Hypothalamus (tissue), 51 donors: ENCODE data around the gene TRPM4.
A peak's percentile ranks its signal among the peaks of the same experiment; 100 is the strongest.
"Not testable (repeated sequence)": the region's sequence is repeated elsewhere in the genome, so short reads cannot be mapped to it uniquely, and the experiment has no call there.

Experiments used
- DNase-seq, 51 donors: peaks; one replicate each; lab custom pipeline; 2025; lab: John Stamatoyannopoulos, UW

Gene TRPM4

DNA sequence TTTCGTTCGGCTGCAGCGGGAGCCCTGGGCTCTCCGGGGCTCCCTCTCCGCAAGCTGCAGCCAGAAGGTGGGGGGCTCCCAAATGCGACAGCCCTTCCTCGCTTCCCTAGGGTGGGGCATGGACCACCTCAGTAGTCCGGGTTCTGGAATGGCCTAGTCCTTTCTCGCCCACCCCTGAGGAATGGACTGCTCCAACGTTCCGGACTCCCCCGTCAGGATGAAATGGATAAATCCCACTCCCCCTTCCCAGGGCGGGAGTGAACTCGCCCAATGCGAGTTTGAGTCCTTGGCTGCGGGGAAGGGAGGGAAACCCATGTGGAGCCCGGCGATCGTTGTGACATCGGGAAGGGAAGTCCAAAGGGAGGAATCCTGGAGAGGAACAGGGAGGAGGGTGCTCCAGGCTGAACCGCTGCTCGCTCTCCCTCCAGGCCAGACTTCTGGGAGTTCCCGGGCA is 7.9 kb upstream of the TRPM4 start:
- DNase-seq = peak in 46 of 51 donors; percentile 30 to 85 (median 61)

DNA sequence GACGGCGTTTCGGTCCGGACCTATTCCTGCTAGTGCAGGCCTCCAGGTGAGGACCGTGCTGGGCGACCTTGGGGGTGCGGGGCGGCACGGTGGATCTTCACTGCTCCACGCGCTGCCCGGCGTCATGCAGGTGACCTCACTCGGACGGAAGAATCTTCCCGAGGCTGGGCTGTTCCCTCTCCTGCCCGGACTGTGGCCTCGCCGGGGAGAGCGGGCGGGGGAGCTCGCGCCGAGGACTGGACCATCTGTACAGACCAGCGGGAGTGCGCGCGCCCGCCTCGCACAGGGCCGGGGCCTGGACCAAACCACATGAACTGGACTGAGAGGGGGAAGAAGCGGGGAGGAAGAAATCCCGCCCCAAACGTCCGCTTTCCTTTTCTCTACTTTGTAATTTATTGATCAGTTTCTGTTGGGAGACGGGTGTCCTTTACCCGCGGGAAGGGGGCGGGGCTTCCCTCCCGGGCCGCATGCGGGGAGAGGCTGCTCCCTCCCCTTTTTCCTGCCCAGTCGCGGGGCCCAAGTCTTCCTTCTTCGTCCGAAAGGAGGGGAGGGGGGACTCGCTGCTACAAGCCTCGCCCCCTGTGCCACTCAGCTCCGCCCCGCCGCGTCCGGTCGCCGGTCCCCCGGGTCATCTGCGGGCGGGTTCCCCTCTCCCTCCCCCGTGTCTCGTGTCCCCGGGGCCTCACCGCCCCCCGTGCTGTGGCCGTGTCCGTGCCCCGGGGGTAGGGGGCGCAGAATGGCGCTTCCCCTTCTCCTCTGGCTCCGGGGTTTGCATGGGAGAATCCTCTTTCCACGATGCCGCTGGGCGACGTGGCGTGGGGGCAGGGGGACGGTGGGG is 7.3 kb upstream of the TRPM4 start:
- DNase-seq = peak; percentile 54 to 93 (median 82)

DNA sequence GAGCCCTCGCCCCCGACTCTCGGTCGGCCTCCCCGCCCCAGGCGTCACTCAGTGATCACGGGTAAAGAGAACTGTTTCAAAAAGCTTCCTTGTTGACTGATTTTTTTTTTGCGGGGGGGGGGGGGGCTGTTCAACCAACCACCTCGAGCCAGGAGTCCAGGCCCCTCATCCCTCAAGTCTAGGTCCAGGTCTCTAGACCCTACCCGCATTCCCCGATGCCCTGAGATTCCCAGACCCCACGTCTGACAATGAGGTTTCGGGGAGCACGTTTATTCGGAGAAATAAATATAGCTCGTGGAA is 6.7 kb upstream of the TRPM4 start:
- DNase-seq = no peak

DNA sequence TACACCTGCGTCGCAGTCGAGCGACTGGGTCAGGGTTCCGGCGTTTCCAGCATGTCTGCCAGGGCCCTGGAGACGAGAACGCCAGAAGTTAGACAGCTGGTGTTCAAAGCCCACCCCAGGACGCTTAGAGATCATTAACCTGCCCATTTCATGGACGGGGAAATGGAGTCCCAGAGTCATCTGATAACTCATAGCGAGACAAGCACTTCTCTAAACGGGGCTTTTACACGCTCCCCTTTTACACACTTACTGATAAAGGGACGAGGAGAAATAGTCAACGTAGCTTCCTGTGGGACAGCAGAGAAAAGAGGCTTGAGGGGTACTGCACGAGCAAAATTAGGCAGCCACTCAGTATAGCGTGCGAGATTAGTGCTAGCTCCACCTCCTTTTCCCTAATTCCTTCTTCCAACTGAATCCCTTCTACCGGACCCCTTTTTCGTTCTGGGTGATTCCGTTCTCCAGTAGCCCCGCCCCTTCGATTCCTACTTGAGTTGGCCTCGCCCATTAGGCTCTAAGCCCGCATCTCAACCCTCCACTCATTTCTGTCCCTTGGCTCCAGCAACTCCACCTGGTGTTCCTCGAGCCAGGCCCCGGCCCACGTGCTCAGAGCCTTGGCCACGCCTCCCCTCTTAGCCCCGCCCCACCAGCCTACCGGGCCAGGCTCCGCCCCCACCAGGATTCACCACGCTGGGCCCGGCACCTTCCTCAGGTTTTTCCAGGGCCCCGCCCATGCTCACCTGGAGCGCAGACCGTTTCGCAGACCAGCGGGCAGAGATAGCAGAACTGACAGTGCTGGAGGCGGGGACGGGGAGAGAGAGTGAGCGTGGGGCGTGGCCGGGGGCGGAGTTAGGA is 6.1 kb upstream of the TRPM4 start:
- peak in 27 of 51 donors; percentile 6 to 53 (median 31) for DNase-seq

DNA sequence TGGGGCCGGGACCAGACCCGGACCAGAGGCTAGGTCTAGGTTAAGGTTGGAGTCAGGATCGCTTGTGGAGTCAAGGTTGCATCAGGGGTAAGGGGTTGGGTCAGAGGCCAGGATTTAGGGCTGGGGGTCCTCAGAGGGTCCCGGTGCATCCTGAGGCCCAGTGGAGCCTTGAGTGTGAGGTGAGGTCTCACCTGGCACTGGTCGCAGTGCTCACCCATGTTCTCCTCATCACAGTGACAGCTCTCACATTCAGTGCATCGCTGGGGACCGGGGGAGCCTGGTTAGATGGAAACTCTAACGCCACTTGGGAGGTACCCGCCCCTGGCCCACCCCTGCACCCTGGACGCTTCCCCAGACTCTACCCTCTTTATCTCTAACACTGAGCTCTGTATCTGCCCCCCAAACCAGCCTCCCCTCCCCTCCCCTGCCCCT is 5.5 kb upstream of the TRPM4 start:
- DNase-seq = no peak

DNA sequence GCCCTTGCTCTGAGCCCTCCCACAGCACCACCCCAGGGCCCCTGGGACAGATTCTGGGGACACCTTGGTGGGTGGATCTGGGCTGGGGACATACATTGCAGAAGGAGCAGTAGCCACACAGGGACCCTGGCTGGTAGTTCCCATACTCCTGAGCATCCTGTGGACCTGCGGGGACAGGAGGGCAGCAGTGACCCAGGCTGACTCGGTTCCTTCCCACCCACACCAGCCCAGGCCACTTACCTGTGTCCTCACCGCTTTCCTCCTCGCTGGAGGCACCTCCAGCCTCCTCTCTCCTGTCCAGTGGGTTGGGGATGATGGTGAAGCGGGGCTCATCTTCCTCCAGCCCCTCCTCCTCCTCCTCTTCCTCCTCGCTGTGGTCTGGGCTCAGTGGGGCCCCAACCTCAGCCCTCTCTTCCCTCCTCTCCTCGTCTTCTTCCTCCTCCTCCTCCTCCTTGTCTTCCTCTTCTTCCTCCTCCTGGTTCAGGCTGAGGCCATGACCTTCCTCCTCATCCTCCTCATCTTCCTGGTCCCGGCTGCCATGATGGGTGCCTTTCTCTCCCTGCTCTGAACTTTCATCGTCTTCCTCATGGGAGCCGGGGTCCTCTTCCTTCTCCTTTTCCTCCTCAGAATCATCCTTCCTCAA is 4.3 kb upstream of the TRPM4 start:
- DNase-seq = no peak

DNA sequence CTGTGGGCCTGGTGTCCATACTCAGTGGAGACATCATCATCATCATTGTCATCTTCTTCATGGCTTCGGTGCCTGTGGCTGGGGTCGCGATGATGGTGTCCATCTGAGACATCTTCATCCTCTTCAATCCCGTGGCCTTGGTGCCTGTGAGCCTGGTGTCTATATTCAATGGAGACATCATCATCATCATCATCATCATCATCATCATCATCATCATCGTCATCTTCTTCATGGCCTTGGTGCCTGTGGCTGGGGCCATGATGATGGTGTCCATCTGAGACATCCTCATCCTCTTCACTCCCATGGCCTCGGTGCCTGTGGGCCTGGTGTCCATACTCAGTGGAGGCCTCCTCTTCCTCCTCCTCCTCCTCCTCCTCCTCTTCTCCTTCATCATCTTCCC is 3.3 kb upstream of the TRPM4 start:
- no peak for DNase-seq

DNA sequence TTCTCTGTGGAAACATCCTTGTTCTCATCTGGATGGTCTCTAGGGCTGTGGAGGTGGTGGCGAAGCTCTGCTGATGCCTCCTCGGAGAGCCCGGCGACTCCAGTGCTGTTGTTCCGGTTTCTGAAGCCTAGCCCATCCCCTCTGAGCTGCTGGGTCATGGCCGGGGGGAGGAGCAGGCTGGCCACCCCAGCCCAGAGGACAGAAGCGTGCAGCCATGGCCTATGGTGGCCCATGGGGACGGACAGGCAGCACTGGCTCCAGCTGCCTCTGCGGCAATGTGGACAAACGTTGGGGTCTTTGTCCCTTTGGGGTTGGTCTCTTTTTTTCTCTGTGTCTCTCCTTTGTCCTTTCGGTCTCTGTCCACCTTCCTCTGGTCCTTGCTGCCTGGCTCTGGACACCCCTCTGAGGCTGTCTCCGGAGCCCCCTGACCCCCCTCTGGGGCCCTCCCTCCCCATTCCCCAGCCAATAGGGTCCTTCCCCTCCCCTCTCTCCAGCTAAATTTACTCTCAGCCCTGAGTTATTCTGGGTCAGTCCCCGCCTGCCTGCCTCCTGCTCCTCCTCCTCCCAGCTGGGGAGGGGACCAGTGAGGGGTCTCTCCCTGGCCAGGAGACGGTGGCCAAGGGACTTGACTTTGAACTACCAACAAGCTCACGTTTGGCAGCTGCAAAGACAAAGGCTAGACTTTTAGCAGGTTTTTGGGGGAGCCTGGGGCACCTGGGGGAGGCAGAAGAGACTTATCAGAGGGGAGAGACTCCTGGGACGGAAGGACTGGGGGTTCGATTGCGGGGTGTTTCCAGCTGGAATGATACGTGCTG is 2.4 kb upstream of the TRPM4 start, which contains the start of gene HRC:
Gene HRC, minus strand, starts transcription at position 392 of the 815 bp plus-strand sequence. Its CDS starts 159 bp downstream, at position 233.
- no peak for DNase-seq

DNA sequence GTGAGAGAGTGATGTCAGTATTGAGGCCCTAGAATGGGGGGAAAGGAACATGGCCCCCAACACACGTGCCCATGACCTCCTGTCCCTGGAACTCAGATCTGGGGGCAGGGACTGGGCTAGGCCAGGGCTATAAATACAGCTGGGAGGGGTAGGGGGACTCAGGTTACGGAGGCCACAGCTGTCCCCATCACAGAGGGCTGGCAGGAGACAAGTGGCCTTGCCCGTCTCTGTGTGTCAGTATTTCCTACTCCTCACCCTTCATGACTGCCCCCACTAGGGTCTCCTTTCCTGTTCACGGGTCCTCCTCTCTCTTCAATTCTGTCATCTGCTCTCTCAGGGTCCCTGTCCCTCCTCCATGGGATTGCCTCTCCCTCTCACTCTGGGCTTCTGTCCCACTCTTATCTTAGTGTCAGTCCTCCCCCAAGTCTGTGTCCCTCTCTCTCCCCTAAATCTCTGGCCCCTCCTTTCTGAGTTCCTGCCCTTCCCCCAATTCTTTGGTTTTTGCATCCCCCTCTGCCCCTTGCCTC is 1.7 kb upstream of the TRPM4 start:
- no peak for DNase-seq

DNA sequence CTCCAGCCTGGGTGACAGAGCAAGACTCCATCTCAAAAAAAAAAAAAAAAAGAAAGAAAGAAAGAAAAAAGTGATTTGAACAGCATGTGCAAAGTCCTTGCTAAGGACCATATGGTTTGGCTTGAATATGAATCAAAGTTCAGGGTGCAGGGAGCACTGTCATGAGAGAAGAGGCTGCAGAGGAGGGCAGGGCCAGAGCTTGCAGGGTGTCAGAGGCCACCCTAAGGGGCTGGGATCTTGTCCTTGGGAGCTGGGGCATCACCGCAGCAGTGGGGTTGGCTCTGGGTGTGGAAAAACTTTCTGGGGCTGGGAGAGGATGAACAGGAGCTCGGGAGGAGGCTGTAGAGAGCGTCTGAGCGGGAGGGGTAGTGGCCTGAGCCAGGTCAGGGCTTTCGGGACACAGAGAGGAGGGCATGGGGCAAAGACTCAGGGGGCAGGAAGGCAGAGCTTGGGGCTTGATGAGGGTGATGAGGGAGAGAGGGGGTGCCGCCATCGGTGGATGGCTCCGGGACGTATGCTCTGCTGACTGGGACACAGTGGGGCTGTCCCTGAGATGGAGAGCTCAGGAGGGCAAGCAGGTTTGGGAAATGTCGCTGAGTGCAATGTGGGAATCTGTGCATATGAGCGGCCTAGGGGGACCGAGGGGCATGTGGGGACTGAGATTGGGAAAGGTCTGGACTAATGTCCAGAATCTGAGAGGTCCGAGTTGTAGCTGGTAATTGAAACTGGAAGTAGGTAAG is 3.0 kb downstream of the TRPM4 start:
- DNase-seq = no peak

DNA sequence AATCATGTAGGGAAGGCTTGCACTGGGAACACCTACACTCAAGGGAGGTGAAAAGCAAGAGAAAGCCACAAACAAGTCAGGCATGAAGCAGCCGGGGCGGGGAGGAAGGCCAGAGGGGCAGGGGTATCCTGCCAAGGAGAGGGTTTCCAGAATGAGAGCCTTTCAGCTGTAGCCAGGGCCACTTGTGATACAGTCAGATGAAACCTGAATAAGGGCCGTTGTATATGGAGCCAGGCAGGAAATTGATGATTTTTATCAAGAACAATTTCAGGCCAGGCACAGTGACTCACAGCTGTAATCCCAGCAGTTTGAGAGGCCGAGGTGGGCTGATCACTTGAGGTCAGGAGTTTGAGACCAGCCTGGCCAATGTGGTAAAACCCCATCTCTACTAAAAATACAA is 4.4 kb downstream of the TRPM4 start:
- DNase-seq = no peak

DNA sequence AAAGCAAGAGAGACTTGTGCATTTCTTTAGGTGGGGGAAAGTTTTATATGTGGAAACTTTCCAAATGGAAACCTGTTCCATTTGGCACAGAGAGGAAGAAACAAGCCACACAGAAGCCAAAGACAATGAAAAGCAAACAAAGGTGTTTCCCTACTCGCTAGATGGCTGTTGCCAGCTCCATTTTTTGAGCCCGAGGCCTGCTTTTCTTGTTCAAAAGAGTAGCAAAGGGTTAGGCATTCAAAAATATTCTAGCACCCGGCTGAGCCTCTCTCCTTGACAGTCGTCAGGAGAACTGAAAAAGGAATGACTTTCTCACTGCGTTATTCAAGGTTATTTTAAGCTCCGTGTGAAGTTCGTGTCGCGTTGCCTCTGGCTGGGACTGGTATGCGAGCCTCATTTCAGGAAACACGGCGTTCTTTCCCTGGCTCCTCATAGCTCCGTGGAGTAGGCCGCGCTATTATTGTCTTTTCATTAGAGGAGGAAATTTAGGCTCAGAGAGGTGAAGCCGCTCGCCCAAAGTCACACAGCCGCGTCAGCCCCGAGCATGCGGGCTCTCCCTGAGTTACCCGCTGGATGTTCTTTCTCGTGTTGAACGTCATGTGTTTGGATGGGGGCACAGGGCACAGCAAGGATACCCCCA is 7.6 kb downstream of the TRPM4 start:
- DNase-seq = peak in 7 of 51 donors; percentile 16 to 62 (median 26)

DNA sequence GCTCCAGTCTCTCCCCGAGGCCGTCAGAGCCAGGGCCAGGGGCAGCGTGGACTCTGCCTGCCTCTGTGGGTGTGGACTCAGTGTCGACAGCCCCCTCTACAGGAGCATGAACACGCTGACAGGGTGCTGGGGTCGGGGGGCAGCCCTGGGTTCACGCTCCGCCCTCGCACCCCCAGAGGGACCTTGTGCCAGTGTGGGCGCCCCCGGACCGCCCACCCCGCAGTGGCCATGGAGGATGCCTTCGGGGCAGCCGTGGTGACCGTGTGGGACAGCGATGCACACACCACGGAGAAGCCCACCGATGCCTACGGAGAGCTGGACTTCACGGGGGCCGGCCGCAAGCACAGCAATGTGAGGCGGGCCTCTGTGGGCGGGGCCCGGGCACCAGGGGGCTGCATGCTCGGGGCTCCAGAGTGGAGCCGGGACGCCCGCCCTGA is 8.3 kb downstream of the TRPM4 start:
- no peak for DNase-seq

DNA sequence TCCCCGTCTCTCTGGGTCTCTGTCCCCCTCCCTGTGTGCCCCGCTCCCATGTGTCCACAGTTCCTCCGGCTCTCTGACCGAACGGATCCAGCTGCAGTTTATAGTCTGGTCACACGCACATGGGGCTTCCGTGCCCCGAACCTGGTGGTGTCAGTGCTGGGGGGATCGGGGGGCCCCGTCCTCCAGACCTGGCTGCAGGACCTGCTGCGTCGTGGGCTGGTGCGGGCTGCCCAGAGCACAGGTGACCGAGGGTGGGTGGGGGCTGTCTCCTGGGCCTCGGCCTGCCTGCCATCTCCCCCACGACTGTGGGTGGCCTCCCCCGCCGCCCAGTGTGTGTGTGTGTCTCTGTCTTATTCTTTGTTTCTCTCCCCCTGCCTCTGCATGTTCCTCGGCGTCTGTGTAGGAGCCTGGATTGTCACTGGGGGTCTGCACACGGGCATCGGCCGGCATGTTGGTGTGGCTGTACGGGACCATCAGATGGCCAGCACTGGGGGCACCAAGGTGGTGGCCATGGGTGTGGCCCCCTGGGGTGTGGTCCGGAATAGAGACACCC is 10.3 kb downstream of the TRPM4 start:
- DNase-seq = no peak

DNA sequence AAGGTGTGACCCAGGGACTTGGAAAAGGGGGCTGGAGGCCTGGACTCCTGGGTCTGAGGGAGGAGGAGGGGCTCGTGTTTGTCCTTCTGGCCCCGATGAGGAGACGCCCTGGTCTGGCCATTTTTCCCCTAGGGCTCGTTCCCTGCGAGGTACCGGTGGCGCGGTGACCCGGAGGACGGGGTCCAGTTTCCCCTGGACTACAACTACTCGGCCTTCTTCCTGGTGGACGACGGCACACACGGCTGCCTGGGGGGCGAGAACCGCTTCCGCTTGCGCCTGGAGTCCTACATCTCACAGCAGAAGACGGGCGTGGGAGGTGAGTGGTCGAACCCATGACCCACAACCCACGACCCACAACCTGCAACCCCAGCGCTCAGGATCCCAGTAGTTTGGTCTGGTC is 10.8 kb downstream of the TRPM4 start:
- no peak for DNase-seq

DNA sequence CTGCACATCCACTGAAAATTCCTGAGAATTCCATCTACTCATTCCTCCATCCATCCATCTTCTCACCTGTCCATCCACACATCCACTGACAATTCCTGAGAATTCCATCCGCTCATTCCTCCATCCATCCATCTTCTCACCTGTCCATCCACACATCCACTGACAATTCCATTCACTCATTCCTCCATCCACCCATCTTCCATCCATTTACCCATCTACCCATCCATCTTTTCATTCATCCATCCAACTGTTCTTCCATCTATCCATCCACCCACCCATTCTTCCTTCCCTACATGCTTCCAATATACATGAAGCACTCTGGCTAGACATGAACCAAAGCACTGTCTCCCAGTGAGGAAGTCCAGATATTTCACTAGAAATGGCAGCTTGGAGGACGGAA is 15.6 kb downstream of the TRPM4 start:
- DNase-seq = no peak

DNA sequence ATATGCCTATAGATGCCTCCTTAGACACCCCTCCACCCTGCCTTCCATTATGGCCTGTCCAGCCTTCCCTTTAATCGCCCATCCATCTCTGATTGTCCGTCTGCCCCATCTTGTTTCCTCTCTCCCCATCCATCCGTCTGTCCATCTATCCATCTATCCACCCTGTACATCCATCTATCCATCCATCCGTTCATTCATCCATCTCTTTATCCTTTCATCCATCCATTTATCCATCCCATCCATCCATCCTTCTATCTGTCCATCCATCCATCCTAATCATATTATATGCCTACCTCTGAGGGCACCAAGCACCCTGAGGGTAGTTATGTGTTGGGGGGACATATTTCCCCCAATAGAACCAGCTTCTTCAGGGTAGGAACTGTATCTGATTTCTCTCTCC is 23.1 kb downstream of the TRPM4 start:
- DNase-seq = no peak

DNA sequence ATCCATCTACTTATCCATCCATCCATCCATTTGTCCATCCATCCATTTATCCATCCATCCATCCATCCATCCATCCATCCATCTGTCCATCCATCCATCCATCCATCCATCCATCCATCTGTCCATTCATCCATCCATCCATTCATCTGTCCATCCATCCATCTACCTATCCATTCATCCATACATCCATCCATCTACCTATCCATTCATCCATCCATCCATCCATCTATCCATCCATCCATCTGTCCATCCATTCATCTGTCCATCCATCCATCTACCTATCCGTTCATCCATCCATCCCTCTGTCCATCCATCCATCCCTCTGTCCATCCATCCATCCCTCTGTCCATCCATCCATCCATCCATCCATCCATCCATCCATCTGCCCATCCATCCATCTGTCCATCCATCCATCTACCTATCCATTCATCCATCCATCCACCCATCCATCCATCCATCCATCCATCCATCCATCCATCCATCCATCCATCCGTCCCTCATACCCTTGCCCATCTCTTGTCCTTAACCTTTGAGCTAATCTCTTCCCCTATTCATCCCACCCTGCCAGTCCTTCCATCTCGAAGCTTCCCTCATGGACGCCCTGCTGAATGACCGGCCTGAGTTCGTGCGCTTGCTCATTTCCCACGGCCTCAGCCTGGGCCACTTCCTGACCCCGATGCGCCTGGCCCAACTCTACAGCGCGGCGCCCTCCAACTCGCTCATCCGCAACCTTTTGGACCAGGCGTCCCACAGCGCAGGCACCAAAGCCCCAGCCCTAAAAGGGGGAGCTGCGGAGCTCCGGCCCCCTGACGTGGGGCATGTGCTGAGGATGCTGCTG is 24.6 kb downstream of the TRPM4 start:
- DNase-seq = not testable (repeated sequence)
